ENCODE data around the gene NR5A1. TPM values are rescaled to one million over a fixed set of nuclear protein-coding genes. Genes with fewer than 3 reads are reported as not detected.

Gene NR5A1
- total RNA-seq, 1 experiment from 2014 or later: not detected

- DNase-seq (ENCODE audit: extremely low read depth, low read depth): no peak
Measured at GRCh38 chr9:124448019-124448418, 59.2 kb downstream of the NR5A1 start.

GRCh38 chr9:124447297-124447661 is 59.9 kb downstream of the NR5A1 start:
- DNase-seq (ENCODE audit: extremely low read depth, low read depth): no peak

- DNase-seq (ENCODE audit: extremely low read depth, low read depth): no peak
Measured at GRCh38 chr9:124444166-124444565, 63.0 kb downstream of the NR5A1 start.

DNA sequence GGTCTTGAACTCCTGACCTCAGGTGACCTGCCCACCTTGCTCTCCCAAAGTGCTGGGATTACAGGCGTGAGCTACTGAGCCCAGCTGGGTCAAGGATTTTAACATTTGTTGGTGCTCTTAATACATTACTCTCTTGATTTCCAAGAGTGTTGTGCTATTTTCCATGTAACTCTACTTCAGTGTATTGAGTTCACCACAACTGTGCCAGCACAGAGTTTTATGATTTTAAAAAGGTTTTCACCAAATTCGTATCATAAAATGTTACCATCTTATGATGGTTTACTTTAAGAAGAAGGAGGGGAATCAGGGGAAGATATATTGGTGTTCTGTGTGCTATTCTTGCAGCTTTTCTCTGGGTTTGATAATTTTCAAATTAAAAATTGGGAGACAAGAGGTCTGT is 63.6 kb downstream of the NR5A1 start:
- no peak for DNase-seq (ENCODE audit: extremely low read depth, low read depth)

DNA sequence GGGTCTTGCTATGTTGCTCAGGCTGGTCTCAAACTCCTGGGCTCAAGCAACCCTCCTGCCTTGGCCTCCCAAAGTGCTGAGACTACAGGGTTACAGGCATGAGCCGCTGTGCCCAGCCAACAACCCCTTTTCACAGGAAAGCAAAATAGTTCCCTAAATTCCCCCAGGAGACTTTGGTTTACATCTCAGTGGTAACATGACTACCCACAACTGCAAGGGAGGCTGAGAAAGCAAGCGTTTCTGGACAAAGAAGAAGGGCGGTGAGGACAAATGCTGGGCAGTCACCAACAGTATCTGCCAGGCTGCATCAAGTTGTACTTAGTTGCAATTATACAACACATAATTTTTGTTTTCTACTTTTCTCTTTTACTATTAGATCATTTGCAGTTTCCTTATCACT is 64.4 kb downstream of the NR5A1 start:
- no peak for DNase-seq (ENCODE audit: extremely low read depth, low read depth)

GRCh38 chr9:124442379-124442778 is 64.8 kb downstream of the NR5A1 start:
- no peak for DNase-seq (ENCODE audit: extremely low read depth, low read depth)

DNA sequence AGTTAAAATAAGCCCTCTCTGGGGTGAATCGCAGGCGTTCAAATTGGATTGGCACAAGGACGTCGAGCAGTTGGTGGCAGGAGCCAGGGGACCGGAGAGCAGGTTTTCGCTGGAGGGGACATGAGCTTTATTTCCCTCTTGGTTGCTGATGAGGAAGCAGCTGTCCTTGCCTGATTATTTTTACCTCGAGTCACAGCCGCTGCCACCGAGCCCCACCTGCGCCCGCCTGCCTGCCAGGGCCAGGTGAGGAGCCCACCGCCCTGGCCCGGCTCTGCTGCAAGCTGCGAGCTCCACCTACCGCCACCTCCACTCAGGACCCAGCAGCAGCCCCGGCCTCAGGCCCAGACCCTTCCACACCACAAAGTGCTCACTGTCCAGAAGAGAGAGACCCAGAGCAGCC is 65.9 kb downstream of the NR5A1 start:
- DNase-seq (ENCODE audit: extremely low read depth, low read depth): no peak

- DNase-seq (ENCODE audit: extremely low read depth, low read depth): no peak
Measured at GRCh38 chr9:124440786-124441185, 66.4 kb downstream of the NR5A1 start.

GRCh38 chr9:124439686-124440243 is 67.4 kb downstream of the NR5A1 start:
- DNase-seq (ENCODE audit: extremely low read depth, low read depth): no peak

DNA sequence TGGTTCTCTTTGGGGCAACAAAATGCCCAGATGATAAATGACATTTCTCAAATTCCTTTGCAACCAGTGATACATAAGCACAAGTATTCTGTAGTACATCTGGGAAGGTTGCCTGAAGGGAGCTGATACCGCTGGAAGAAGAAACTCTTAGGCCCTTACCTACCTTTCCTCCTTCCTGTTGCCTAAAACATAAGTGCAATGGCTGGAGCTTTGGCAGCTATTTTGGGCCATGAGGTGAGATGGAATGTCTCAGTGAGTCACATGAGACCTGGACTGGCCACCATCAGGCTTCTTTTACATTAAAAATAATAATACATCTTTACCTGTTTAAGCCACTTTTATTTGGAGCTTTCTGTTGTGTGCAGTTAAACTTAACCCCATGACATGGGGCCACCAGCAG is 68.1 kb downstream of the NR5A1 start:
- no peak for DNase-seq (ENCODE audit: extremely low read depth, low read depth)

- no peak for DNase-seq (ENCODE audit: extremely low read depth, low read depth)
Measured at GRCh38 chr9:124438091-124438490, 69.1 kb downstream of the NR5A1 start.

GRCh38 chr9:124437086-124437485 is 70.1 kb downstream of the NR5A1 start:
- no peak for DNase-seq (ENCODE audit: extremely low read depth, low read depth)

DNA sequence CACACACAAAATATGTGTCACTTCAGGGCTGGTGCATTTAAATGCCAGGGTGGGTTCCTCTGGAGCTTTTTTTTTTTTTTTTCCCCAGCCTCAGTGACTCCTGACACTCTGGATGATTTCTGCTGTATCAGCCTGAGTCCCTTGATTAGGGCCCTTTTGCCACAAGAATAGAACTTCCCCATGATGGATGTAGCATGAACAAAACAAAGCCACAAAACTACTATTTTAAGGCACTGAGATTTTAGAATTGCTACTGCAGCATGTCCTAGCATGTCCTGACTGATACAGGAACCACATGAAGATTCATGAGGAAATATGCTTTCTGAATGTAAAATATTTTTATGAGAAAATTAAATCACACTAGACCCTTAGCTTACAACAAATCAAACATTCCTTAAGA is 70.9 kb downstream of the NR5A1 start:
- no peak for DNase-seq (ENCODE audit: extremely low read depth, low read depth)

Other genes with a start within 250 kb of the NR5A1 start
- gene NEK6, start 249.4 kb downstream of the NR5A1 start, total RNA-seq (2014; rRNA removed; shearing (Covaris generic)): 20.1 and 23.2 TPM in 2 replicates
- gene PSMB7, start 92.0 kb downstream of the NR5A1 start, total RNA-seq (2014; rRNA removed; shearing (Covaris generic)): 302 and 379 TPM in 2 replicates
- not detected in 2 replicates for gene ADGRD2, start 56.9 kb downstream of the NR5A1 start, total RNA-seq (2014; rRNA removed; shearing (Covaris generic))